ENCODE results near the gene SAMSN1.

SAMSN1 gene

GRCh38 chr21:14483296-14483695 is 62.8 kb downstream of the SAMSN1 start:
- TF ChIP-seq, protein P1, sequence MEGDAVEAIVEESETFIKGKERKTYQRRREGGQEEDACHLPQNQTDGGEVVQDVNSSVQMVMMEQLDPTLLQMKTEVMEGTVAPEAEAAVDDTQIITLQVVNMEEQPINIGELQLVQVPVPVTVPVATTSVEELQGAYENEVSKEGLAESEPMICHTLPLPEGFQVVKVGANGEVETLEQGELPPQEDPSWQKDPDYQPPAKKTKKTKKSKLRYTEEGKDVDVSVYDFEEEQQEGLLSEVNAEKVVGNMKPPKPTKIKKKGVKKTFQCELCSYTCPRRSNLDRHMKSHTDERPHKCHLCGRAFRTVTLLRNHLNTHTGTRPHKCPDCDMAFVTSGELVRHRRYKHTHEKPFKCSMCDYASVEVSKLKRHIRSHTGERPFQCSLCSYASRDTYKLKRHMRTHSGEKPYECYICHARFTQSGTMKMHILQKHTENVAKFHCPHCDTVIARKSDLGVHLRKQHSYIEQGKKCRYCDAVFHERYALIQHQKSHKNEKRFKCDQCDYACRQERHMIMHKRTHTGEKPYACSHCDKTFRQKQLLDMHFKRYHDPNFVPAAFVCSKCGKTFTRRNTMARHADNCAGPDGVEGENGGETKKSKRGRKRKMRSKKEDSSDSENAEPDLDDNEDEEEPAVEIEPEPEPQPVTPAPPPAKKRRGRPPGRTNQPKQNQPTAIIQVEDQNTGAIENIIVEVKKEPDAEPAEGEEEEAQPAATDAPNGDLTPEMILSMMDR (IDR thresholded peaks at IDR 0.05; ENCODE audit: low read depth, low read length): no peak
- in situ Hi-C loops (cut with HindIII; ENCODE audit: low sequenced_read_pairs): no loop called here
- H3K4me3 ChIP-seq (ENCODE audit: low read depth, low read length): no peak overlapping the region
- DNase-seq (ENCODE audit: low read depth, low spot score): no peak

- no peak overlapping the region for H3K4me3 ChIP-seq (ENCODE audit: low read depth, low read length)
- no peak for DNase-seq (ENCODE audit: low read depth, low spot score)
- TF ChIP-seq, protein P1 (IDR thresholded peaks at IDR 0.05; ENCODE audit: low read depth, low read length): no peak
- in situ Hi-C loops (cut with HindIII; ENCODE audit: low sequenced_read_pairs): no loop called here
Measured at GRCh38 chr21:14482165-14482564, 64.0 kb downstream of the SAMSN1 start.

DNA sequence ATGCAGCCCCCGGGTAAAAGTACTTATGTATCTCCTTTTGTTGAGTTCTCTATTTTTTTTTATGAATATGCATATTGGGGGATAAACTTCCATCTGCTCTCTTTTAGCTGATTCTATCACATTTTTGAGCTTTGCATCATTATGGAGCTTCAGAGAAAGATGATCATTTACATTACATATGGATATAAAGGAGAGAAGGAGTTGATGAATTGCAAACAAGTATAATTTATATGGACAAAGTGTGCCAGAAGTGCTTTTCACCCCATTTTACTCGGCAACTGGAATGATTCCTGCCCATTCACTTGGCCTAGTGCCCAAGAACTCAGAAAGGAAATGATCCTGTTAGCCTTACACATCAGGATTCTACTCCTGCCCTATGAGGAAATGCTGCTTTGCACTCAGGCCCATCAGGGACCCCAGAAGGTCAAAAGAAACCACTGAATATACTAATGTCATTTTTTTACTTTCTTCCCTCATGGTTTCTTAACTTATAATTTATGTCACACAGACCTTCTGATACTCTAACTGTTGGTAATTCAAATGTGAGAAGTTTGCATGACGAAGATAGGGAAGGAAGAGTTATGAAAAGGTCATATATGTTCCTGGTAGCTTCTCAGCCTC is 65.6 kb downstream of the SAMSN1 start:
- TF ChIP-seq, protein P1 (IDR thresholded peaks at IDR 0.05; ENCODE audit: low read depth, low read length): no peak
- H3K4me3 ChIP-seq (ENCODE audit: low read depth, low read length): no peak overlapping the region
- in situ Hi-C loops (cut with HindIII; ENCODE audit: low sequenced_read_pairs): no loop called here
- no peak for DNase-seq (ENCODE audit: low read depth, low spot score)

GRCh38 chr21:14479241-14479786 is 66.8 kb downstream of the SAMSN1 start:
- TF ChIP-seq, protein P1 (IDR thresholded peaks at IDR 0.05; ENCODE audit: low read depth, low read length): no peak
- no peak overlapping the region for H3K4me3 ChIP-seq (ENCODE audit: low read depth, low read length)
- in situ Hi-C loops (cut with HindIII; ENCODE audit: low sequenced_read_pairs): no loop called here
- DNase-seq (ENCODE audit: low read depth, low spot score): no peak

GRCh38 chr21:14477841-14478240 is 68.3 kb downstream of the SAMSN1 start:
- no peak for DNase-seq (ENCODE audit: low read depth, low spot score)
- TF ChIP-seq, protein P1 (IDR thresholded peaks at IDR 0.05; ENCODE audit: low read depth, low read length): no peak
- H3K4me3 ChIP-seq (ENCODE audit: low read depth, low read length): no peak overlapping the region
- in situ Hi-C loops (cut with HindIII; ENCODE audit: low sequenced_read_pairs): no loop called here

GRCh38 chr21:14477133-14477532 is 69.0 kb downstream of the SAMSN1 start:
- TF ChIP-seq, protein P1 (IDR thresholded peaks at IDR 0.05; ENCODE audit: low read depth, low read length): no peak
- in situ Hi-C loops (cut with HindIII; ENCODE audit: low sequenced_read_pairs): no loop called here

More at GRCh38 chr21:14477133-14477532, 69.0 kb downstream of the SAMSN1 start:
- no peak overlapping the region for H3K4me3 ChIP-seq (ENCODE audit: low read depth, low read length)
- DNase-seq (ENCODE audit: low read depth, low spot score): no peak

Measured in astrocyte of the spinal cord (primary cell).